OCI-LY3 (cell line): ENCODE measurements around the gene SYTL5.

Source experiments
- H2AFZ ChIP-seq: fragments of 200-600, 300-600 bp; shearing (Covaris generic); 2 replicates; pipeline ENCODE4 v1.6.0; 2014; ENCODE audit warnings: antibody characterized with exemption, low read depth, low read length
- H3K27ac ChIP-seq: fragments of 200-600, 300-600 bp; sonication (generic); 2 replicates; pipeline ENCODE4 v1.5.1; 2014; ENCODE audit warnings: mild to moderate bottlenecking, low read length, moderate library complexity, mixed read lengths
- H3K27me3 ChIP-seq: fragments of 200-600, 300-600 bp; sonication (generic); 2 replicates; pipeline ENCODE4 v1.6.1; 2014; ENCODE audit warnings: low read depth, low read length, mixed read lengths
- H3K36me3 ChIP-seq: fragments of 200-600, 300-600 bp; sonication (generic); replicated peaks from 2 replicates; pipeline ENCODE3; 2014; ENCODE audit warnings: low read depth, low read length, mixed read lengths
- H3K4me1 ChIP-seq: fragments of 300-600, 200-600 bp; sonication (generic); 2 replicates; pipeline ENCODE4 v1.6.1; 2014; ENCODE audit warnings: low read length, mixed read lengths
- H3K4me2 ChIP-seq: fragments of 200-600, 300-600 bp; sonication (generic); 2 replicates; pipeline ENCODE4 v1.6.1; 2014; ENCODE audit warnings: low read length, mixed read lengths
- H3K4me3 ChIP-seq: fragments of 300-600, 200-600 bp; sonication (generic); 2 replicates; pipeline ENCODE4 v1.5.1; 2014; ENCODE audit warnings: antibody characterized with exemption, mild to moderate bottlenecking, low read length, moderate library complexity
- H3K79me2 ChIP-seq: fragments of 300-600, 200-600 bp; shearing (Covaris generic); 2 replicates; pipeline ENCODE4 v1.6.1; 2014; ENCODE audit warnings: mild to moderate bottlenecking, low read length, mixed read lengths
- H3K9ac ChIP-seq: fragments of 300-600, 200-600 bp; shearing (Covaris generic); 2 replicates; pipeline ENCODE4 v1.6.0; 2014; ENCODE audit warnings: mild to moderate bottlenecking, low read length, moderate library complexity
- H3K9me3 ChIP-seq: fragments of 200-600, 300-600 bp; shearing (Covaris generic); 2 replicates; pipeline ENCODE4 v1.6.1; 2014; ENCODE audit warnings: low read length, mixed read lengths; ENCODE audit not compliant: insufficient read depth
- H4K20me1 ChIP-seq: fragments of 200-600, 300-600 bp; sonication (generic); 2 replicates; pipeline ENCODE4 v1.6.1; 2016; ENCODE audit warnings: low read length, mixed read lengths; ENCODE audit not compliant: insufficient read depth
- CTCF ChIP-seq: fragments of 200-600, 300-600 bp; sonication (generic); IDR thresholded peaks from 2 replicates; pipeline ENCODE4 v1.5.1; 2014; ENCODE audit warnings: antibody characterized with exemption, low read length, low read depth
- EZH2phosphoT487 ChIP-seq: fragments of 200-600 bp; shearing (Covaris generic); IDR thresholded peaks from 2 replicates; pipeline ENCODE4 v1.6.1; 2018; ENCODE audit warnings: antibody characterized with exemption, mixed run types, low read depth

SYTL5 gene

GRCh38 chrX:38038501-38038900, 32.1 kb downstream of the SYTL5 start:
- H3K4me3 ChIP-seq: no peak overlapping the region
- no peak overlapping the region for H3K9ac ChIP-seq
- no peak for TF ChIP-seq EZH2phosphoT487
- TF ChIP-seq CTCF: no peak
- no peaks in the 10 kb centered on the region for H3K27me3 ChIP-seq
- no peak overlapping the region for H3K27ac ChIP-seq
- H4K20me1 ChIP-seq: no peaks in the 10 kb centered on the region
- no peaks in the 10 kb centered on the region for H3K36me3 ChIP-seq
- no peak overlapping the region for H2AFZ ChIP-seq
- H3K4me1 ChIP-seq: no peaks in the 10 kb centered on the region
- no peaks in the 10 kb centered on the region for H3K79me2 ChIP-seq
- no peaks in the 10 kb centered on the region for H3K9me3 ChIP-seq
- no peak overlapping the region for H3K4me2 ChIP-seq

GRCh38 chrX:38041237-38041636, 34.9 kb downstream of the SYTL5 start:
- Histone ChIP-seq H3K4me2 (no peak overlapping the region), H3K79me2 (no peaks in the 10 kb centered on the region), H4K20me1 (no peaks in the 10 kb centered on the region), H3K36me3 (no peaks in the 10 kb centered on the region), H3K4me1 (no peaks in the 10 kb centered on the region), H3K9me3 (no peaks in the 10 kb centered on the region), H3K27me3 (no peaks in the 10 kb centered on the region), H3K4me3 (no peak overlapping the region), H3K9ac (no peak overlapping the region), H3K27ac (no peak overlapping the region), H2AFZ (no peak overlapping the region)
- TF ChIP-seq EZH2phosphoT487: no peak
- TF ChIP-seq CTCF: no peak

- no peaks in the 10 kb centered on the region for H3K27me3 ChIP-seq
- no peak overlapping the region for H2AFZ ChIP-seq
- H3K4me1 ChIP-seq: no peaks in the 10 kb centered on the region
- no peaks in the 10 kb centered on the region for H3K9me3 ChIP-seq
- no peak overlapping the region for H3K4me3 ChIP-seq
- H3K9ac ChIP-seq: no peak overlapping the region
- H3K36me3 ChIP-seq: no peaks in the 10 kb centered on the region
- H3K27ac ChIP-seq: no peak overlapping the region
- no peaks in the 10 kb centered on the region for H3K79me2 ChIP-seq
- no peaks in the 10 kb centered on the region for H4K20me1 ChIP-seq
- no peak overlapping the region for H3K4me2 ChIP-seq
- no peak for TF ChIP-seq CTCF
- no peak for TF ChIP-seq EZH2phosphoT487
Measured at GRCh38 chrX:38044701-38045100, 38.3 kb downstream of the SYTL5 start.

- H3K4me1 ChIP-seq: no peaks in the 10 kb centered on the region
- no peaks in the 10 kb centered on the region for H4K20me1 ChIP-seq
- no peak for TF ChIP-seq CTCF
- no peak for TF ChIP-seq EZH2phosphoT487
- H3K36me3 ChIP-seq: no peaks in the 10 kb centered on the region
- no peaks in the 10 kb centered on the region for H3K27me3 ChIP-seq
- no peak overlapping the region for H3K4me2 ChIP-seq
- H3K4me3 ChIP-seq: no peak overlapping the region
- no peak overlapping the region for H3K27ac ChIP-seq
- no peaks in the 10 kb centered on the region for H3K9me3 ChIP-seq
- H2AFZ ChIP-seq: no peak overlapping the region
- H3K9ac ChIP-seq: no peak overlapping the region
- H3K79me2 ChIP-seq: no peaks in the 10 kb centered on the region
Measured at GRCh38 chrX:38045538-38046096, 39.3 kb downstream of the SYTL5 start.
